BLaER1 treated with 17β-estradiol and CSF1 and Interleukin-3, amounts not matched to agents 10 nM and 100 nM (cell line): ENCODE results near the gene FGD3.
"Not testable (repeated sequence)": the region's sequence is repeated elsewhere in the genome, so short reads cannot be mapped to it uniquely, and the experiment has no call there.

Experiments
- H3K27ac ChIP-seq, 11 experiments: shearing (Covaris generic); formaldehyde crosslinking; 2 replicates each; pipeline ENCODE4 v1.8.1; 2022
- H3K27me3 ChIP-seq, 11 experiments: shearing (Covaris generic); formaldehyde crosslinking; 2 replicates each; pipeline ENCODE4 v1.8.1; 2022
- H3K36me3 ChIP-seq, 11 experiments: shearing (Covaris generic); formaldehyde crosslinking; 2 replicates each; pipeline ENCODE4 v1.8.1; 2022
- H3K4me1 ChIP-seq, 10 experiments: shearing (Covaris generic); formaldehyde crosslinking; 2 replicates each; pipeline ENCODE4 v1.8.1; 2022
- H3K4me2 ChIP-seq, 11 experiments: shearing (Covaris generic); formaldehyde crosslinking; 2 replicates each; pipeline ENCODE4 v1.8.1; 2022
- H3K4me3 ChIP-seq, 10 experiments: shearing (Covaris generic); formaldehyde crosslinking; 2 replicates each; pipeline ENCODE4 v1.8.1; 2022
- H3K9ac ChIP-seq, 11 experiments: shearing (Covaris generic); formaldehyde crosslinking; 2 replicates each; pipeline ENCODE4 v1.8.1; 2022
- H3K9me3 ChIP-seq, 11 experiments: shearing (Covaris generic); formaldehyde crosslinking; replicated peaks in 1 of 11; 2 replicates each; pipeline ENCODE4 v1.8.1; 2022
- H4K20me1 ChIP-seq, 11 experiments: shearing (Covaris generic); formaldehyde crosslinking; 2 replicates each; pipeline ENCODE4 v1.8.1; 2022
- Cebpa-rat ChIP-seq, 11 experiments: shearing (Covaris generic); IDR thresholded peaks; 2 replicates each; pipeline ENCODE4 v1.8.1; 2022

Gene FGD3

DNA sequence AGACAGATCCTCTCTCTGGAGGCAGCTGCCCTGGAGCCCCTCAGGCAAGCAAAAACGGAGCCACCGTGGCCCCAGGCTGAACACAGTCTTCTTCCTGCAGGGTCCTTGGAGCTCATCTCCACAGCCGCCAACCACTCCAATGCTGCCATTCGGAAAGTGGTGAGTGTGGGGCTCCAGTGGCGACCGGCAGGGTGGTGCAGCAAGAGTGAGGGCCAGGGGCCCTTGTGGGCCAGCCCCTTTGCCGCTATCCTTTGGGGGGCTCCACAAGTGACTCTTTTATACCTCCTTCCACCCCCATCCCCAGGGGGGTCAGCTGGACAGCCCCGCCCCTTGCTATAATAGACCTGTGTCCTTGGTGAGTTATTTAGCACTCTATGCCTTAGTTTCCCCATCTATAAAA is 63.8 kb downstream of the FGD3 start:
- Histone ChIP-seq H4K20me1 (peaks cover 5 to 84% (median 34%) of the 10 kb centered on the region in 11 experiments; a peak in 19 of 22 replicates), H3K27ac (peak overlapping the region in 3 of 11 experiments; percentile 17 to 30 (median 18); a peak in 2 of 22 replicates), H3K27me3 (no peaks in the 10 kb centered on the region), H3K4me2 (peak overlapping the region in 5 of 11 experiments; percentile 78 to 92 (median 91); a peak in 8 of 22 replicates), H3K36me3 (peaks cover 68 to 97% (median 85%) of the 10 kb centered on the region in 11 experiments), H3K9me3 (no peaks in the 10 kb centered on the region), H3K9ac (peak overlapping the region in 3 of 11 experiments; percentile 6 to 15 (median 8); a peak in 1 of 22 replicates), H3K4me1 (peaks cover 0 to 32% (median 26%) of the 10 kb centered on the region in 10 experiments; a peak in 15 of 20 replicates), H3K4me3 (no peak overlapping the region)
- TF ChIP-seq Cebpa-rat (IDR thresholded peaks at IDR 0.05) = no peak

DNA sequence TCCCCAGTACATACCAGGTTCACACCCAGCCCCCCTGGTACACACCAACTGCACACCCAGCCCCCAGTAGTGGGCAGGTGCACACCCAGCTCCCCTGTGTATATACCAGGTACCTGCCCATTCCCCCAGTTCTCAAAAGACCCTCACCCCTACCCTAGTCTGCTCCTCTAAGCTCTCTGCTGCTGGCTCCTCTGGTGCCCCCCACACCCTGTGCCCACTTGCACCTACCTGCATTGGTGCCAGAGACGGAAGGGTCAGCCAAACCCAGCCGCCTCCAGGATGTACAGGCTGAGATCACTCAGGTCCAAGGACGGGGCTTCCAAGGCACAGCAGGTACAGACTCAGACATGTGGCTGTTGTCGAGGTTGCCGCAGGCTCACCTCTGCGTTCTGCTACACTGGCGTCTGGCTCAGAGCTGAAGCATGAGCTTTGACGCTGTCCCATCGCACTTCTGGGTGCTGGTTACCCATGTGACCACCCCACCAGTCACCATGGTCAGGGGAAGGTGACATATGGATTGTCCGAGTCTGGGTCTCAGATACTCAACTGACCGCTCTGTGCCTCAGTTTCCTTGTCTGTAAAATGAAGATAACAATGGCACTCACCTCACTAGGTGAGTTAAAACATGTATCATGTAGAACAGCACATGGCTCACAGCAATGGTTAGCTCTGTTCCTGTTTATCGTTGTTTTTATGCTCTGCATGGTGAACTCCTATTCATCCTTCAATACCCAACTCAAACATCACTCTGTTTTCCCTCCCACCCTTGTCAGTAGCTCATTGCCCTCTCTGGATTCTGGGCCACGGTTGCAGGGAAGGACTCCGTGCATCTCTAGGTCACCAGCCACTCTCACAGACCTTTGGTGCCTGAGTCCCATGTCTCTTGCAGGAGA is 65.9 kb downstream of the FGD3 start:
- Histone ChIP-seq H3K9me3 (no peaks in the 10 kb centered on the region), H3K9ac (no peak overlapping the region), H3K4me3 (no peak overlapping the region), H3K4me2 (no peak overlapping the region), H3K36me3 (peaks cover 69 to 97% (median 85%) of the 10 kb centered on the region in 11 experiments), H4K20me1 (peaks cover 5 to 73% (median 29%) of the 10 kb centered on the region in 11 experiments; a peak in 19 of 22 replicates), H3K27ac (no peak overlapping the region), H3K4me1 (peaks cover 0 to 32% (median 26%) of the 10 kb centered on the region in 10 experiments; a peak in 15 of 20 replicates), H3K27me3 (no peaks in the 10 kb centered on the region)
- TF ChIP-seq Cebpa-rat (IDR thresholded peaks at IDR 0.05) = no peak

GRCh38 chr9:93013856-93014582 is 66.7 kb downstream of the FGD3 start:
- Histone ChIP-seq H4K20me1 (peaks cover 5 to 73% (median 24%) of the 10 kb centered on the region in 11 experiments; a peak in 18 of 22 replicates), H3K27me3 (no peaks in the 10 kb centered on the region), H3K4me3 (no peak overlapping the region), H3K36me3 (peaks cover 69 to 97% (median 85%) of the 10 kb centered on the region in 11 experiments), H3K27ac (no peak overlapping the region), H3K9ac (no peak overlapping the region), H3K9me3 (no peaks in the 10 kb centered on the region), H3K4me1 (peaks cover 0 to 24% (median 20%) of the 10 kb centered on the region in 10 experiments; a peak in 15 of 20 replicates), H3K4me2 (no peak overlapping the region)
- TF ChIP-seq Cebpa-rat (IDR thresholded peaks at IDR 0.05) = no peak

GRCh38 chr9:93015190-93015589 is 67.9 kb downstream of the FGD3 start:
- H3K4me2 ChIP-seq, H3K27me3 ChIP-seq, H3K9me3 ChIP-seq, H3K9ac ChIP-seq, H3K4me3 ChIP-seq, H3K27ac ChIP-seq: not testable (repeated sequence)
- Histone ChIP-seq H3K4me1 (peaks cover 0 to 16% (median 10%) of the 10 kb centered on the region in 10 experiments; a peak in 15 of 20 replicates), H3K36me3 (peaks cover 77 to 97% (median 86%) of the 10 kb centered on the region in 11 experiments), H4K20me1 (peaks cover 1 to 73% (median 16%) of the 10 kb centered on the region in 11 experiments; a peak in 16 of 22 replicates)

- Histone ChIP-seq H3K27me3 (no peaks in the 10 kb centered on the region), H3K4me2 (no peak overlapping the region), H3K36me3 (peaks cover 91 to 99% (median 98%) of the 10 kb centered on the region in 11 experiments), H4K20me1 (peaks cover 0 to 82% (median 12%) of the 10 kb centered on the region in 11 experiments; a peak in 15 of 22 replicates), H3K27ac (no peak overlapping the region), H3K4me3 (no peak overlapping the region), H3K9me3 (no peaks in the 10 kb centered on the region), H3K9ac (no peak overlapping the region), H3K4me1 (peaks cover 0 to 21% (median 12%) of the 10 kb centered on the region in 10 experiments; a peak in 13 of 20 replicates)
- TF ChIP-seq Cebpa-rat (IDR thresholded peaks at IDR 0.05) = no peak
Measured at GRCh38 chr9:93017621-93018020, 70.3 kb downstream of the FGD3 start.

DNA sequence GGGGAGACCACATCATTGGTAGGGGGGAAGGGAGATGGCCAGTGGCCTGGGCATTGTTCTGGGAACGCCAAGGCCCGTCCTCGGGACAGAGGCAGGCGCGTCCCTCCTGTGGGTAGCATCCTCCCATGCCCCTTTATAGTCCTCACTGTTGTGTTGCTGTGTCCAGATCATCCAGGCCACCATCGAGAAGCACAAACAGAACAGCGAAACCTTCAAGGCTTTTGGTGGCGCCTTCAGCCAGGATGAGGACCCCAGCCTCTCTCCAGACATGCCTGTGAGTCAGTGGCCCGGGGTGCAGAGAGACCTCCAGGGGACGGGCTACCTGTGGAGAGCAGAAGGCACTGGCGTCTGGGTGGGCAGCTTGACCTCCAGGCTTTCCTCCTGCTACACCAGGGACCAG is 72.8 kb downstream of the FGD3 start:
- Histone ChIP-seq H4K20me1 (peaks cover 0 to 87% (median 18%) of the 10 kb centered on the region in 11 experiments; a peak in 12 of 22 replicates), H3K9ac (no peak overlapping the region), H3K36me3 (peaks cover 96 to 100% (median 100%) of the 10 kb centered on the region in 11 experiments), H3K4me3 (no peak overlapping the region), H3K9me3 (no peaks in the 10 kb centered on the region), H3K4me1 (peaks cover 9 to 46% (median 37%) of the 10 kb centered on the region in 10 experiments), H3K27me3 (no peaks in the 10 kb centered on the region), H3K27ac (no peak overlapping the region), H3K4me2 (no peak overlapping the region)
- TF ChIP-seq Cebpa-rat (IDR thresholded peaks at IDR 0.05) = no peak

- Histone ChIP-seq H4K20me1 (peaks cover 0 to 87% (median 18%) of the 10 kb centered on the region in 11 experiments; a peak in 12 of 22 replicates), H3K9ac (peak overlapping the region in 3 of 11 experiments; percentile 8 to 37 (median 11); a peak in 3 of 22 replicates), H3K27ac (peak overlapping the region in 3 of 11 experiments; percentile 14 to 27 (median 19); a peak in 2 of 22 replicates), H3K4me3 (no peak overlapping the region), H3K4me2 (no peak overlapping the region), H3K27me3 (no peaks in the 10 kb centered on the region), H3K9me3 (no peaks in the 10 kb centered on the region), H3K36me3 (peaks cover 96 to 100% (median 100%) of the 10 kb centered on the region in 11 experiments), H3K4me1 (peaks cover 17 to 55% (median 45%) of the 10 kb centered on the region in 10 experiments)
- TF ChIP-seq Cebpa-rat (IDR thresholded peaks at IDR 0.05) = no peak
Measured at GRCh38 chr9:93020771-93021670, 73.7 kb downstream of the FGD3 start.

DNA sequence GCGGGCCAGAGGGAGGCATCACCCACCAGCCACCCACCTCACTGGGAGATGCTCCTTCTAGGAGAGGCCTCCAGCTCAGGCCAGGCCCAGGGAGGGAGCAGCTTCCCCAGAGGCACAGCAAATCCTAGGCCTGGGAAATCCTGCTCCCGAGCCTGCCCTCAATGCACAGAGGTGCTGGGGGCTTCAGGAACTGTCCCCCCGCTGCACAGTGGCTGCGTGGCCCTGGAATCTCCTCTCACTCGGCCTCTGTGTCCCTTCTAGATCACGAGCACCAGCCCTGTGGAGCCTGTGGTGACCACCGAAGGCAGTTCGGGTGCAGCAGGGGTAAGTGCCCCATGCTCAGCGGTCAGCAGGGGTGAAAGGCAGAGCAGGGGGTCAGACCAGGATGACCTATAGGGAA is 74.7 kb downstream of the FGD3 start:
- no peak overlapping the region; a peak in 1 of 22 replicates for H3K9ac ChIP-seq
- H3K27ac ChIP-seq = no peak overlapping the region
- TF ChIP-seq Cebpa-rat (IDR thresholded peaks at IDR 0.05) = no peak
- peaks cover 96 to 100% (median 99%) of the 10 kb centered on the region in 11 experiments for H3K36me3 ChIP-seq
- no peak overlapping the region for H3K4me3 ChIP-seq
- H3K27me3 ChIP-seq = no peaks in the 10 kb centered on the region
- H3K4me1 ChIP-seq = peaks cover 28 to 65% (median 55%) of the 10 kb centered on the region in 10 experiments
- H4K20me1 ChIP-seq = peaks cover 0 to 97% (median 18%) of the 10 kb centered on the region in 11 experiments; a peak in 12 of 22 replicates
- H3K4me2 ChIP-seq = no peak overlapping the region
- no peaks in the 10 kb centered on the region for H3K9me3 ChIP-seq
